ENCODE data around the gene ARHGAP45.

The ARHGAP45 gene

DNA sequence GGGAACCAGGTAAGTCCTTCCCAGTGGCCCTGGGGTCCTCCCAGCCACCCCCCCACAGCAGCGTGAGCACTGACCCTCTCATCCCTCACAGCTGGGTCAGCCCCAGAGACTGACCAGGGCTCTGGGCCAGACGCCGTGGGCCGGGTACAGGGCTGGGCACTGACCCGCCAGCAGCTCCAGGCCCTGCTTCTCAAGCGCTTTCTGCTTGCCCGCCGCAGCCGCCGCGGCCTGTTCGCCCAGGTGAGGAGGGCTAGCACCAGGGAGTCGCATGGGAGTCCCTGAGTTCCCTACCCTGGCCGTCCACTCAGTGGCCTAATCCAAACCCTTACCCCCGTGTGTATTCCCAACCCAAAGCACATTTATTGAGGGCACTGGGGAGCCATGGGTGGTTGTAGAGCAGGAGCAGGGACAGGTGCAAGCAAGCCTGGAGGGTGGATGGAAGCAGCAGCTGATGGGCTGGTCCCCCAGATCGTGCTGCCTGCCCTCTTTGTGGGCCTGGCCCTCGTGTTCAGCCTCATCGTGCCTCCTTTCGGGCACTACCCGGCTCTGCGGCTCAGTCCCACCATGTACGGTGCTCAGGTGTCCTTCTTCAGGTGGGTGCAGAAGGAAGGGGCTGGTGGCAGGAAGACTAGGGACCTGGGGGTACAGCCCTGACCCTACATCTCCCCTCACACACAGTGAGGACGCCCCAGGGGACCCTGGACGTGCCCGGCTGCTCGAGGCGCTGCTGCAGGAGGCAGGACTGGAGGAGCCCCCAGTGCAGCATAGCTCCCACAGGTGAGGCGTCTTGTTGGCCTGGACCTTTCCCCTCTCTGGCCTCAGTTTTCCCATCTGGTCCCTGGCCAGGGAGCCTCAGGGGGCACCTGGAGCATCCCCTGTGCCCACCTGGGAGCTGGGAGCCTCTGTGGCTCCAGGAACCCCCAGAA, 12.6 kb upstream of the ARHGAP45 start:
- no peak for DNase-seq

DNA sequence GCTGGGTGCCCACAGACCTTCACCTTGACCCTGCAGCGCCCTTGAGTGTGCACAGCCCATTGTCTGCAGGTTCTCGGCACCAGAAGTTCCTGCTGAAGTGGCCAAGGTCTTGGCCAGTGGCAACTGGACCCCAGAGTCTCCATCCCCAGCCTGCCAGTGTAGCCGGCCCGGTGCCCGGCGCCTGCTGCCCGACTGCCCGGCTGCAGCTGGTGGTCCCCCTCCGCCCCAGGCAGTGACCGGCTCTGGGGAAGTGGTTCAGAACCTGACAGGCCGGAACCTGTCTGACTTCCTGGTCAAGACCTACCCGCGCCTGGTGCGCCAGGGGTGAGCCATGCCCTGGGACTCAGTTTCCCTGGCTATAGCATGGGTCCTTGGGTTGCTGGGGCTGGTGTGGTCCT, 11.9 kb upstream of the ARHGAP45 start:
- DNase-seq, result no peak

DNA sequence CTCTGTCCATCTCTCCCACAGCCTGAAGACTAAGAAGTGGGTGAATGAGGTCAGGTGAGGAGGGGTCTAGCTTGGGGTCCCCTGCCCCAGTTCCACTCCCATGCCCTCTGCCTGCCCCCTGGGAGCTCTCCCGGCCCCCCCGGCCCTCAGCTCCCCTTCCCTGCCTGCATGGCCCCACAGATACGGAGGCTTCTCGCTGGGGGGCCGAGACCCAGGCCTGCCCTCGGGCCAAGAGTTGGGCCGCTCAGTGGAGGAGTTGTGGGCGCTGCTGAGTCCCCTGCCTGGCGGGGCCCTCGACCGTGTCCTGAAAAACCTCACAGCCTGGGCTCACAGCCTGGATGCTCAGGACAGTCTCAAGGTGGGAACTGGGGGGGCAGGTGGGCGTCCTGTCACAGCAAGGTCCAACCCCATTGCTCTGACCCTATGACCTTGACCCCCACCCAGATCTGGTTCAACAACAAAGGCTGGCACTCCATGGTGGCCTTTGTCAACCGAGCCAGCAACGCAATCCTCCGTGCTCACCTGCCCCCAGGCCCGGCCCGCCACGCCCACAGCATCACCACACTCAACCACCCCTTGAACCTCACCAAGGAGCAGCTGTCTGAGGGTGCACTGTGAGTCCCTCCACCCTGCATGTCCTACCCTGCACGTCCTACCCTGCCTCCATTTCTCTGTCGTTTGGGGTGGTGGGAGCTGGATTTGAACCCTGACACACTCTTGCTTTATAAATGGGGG, 10.9 kb upstream of the ARHGAP45 start:
- DNase-seq, result no peak

DNA sequence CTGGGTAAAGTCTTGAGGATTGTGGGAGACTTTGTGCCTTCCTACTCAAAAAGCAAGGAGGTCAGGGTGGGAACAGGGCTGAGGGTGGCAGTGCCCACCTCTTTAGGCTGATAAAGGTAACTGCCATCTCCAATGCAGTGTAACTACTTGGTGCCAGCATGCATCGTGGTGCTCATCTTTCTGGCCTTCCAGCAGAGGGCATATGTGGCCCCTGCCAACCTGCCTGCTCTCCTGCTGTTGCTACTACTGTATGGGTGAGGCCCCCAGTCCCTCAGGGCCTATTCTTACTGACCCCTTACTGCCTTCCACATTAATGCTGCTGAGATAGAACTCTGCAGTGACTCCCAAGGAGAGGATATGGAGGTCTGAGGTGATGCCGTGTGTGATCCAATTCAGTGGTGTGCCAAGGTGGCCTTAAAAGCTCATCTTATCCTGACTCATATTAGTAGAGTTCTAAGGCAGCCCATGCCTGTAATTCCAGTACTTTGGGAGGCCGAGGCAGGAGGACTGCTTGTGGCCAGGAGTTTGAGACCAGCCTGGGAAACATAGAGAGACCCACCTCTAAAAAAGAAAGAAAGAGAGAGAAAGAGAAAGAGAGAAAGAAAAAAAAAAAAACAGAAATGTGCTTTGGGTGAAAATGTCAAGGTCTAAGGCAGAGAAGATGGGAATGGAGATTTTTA, 9.7 kb upstream of the ARHGAP45 start:
- DNase-seq, result peak; percentile 83

DNA sequence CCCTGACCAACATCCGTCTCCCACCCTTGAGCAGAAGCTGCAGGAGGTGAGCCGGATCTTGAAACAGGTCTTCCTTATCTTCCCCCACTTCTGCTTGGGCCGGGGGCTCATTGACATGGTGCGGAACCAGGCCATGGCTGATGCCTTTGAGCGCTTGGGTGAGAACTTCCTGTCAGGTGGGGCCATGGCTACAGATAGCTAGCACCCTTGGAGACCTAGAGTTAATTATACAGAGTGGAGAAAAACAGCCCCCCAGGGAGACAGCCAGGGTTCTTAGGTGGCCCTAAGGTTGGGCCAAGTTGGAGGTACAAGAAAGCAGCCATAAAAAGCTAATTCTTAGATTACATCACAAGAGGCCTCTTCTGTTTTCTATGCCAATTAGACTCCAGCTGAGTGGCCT, 8.9 kb upstream of the ARHGAP45 start:
- no peak for DNase-seq

DNA sequence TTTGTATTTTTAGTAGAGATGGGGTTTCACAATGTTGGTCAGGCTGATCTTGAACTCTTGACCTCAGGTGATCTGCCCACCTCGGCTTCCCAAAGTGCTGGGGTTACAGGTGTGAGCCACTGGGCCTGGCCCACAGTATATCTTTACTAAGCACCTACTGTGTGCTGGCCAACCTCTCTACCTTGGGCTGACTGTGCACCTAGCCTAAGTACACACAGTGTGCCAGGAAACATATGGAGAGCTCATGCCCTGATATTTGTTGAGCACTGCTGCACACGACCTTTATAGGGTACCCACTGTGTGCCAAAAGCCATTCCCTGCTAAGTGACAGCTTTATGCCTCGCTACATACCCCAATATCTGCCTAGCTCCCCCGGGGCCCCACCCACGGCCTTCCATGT, 6.3 kb upstream of the ARHGAP45 start:
- DNase-seq, result no peak

DNA sequence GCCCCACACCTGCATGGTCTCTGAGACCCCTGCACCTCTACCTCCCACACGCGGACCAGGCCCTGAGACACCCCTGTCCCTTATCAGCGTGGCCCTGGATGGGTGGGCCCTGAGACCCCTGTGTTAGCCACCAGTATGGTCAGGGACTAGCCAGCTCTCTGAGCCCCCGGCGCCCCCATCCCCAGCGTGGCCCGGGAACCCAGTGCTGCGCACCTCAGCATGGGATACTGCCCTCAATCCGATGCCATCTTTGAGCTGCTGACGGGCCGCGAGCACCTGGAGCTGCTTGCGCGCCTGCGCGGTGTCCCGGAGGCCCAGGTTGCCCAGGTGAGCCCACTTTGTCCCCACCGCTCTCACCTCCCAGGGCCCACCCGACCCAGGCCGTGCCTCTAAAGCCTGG, 5.0 kb upstream of the ARHGAP45 start:
- no peak for DNase-seq

DNA sequence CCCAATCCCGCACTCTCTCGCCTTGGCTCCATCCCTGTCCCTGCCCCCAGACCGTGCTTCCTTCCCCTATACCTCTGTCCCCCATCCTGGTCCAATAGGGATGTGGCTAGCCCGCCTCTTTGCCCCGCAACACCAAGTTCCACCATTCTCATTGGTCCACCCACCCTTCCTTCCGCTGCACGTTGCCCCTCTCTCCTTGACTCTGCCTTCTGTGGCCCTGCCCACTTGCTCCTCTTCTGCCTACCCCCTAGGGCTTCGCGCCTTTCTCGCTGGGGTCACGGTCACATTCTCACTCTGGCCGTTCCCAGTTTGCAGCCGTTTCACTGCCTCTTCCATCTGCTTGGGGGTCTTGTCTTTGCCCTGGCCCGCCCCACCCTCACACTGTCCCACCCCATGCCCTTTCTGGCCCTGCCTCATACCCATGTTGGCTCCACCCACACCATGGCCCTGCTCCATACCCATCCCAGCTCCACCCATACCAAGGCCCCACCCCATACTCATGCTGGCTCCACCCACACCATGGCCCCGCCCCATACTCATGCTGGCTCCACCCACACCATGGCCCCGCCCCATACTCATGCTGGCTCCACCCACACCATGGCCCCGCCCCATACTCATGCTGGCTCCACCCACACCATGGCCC, 4.5 kb upstream of the ARHGAP45 start:
- DNase-seq, result no peak

DNA sequence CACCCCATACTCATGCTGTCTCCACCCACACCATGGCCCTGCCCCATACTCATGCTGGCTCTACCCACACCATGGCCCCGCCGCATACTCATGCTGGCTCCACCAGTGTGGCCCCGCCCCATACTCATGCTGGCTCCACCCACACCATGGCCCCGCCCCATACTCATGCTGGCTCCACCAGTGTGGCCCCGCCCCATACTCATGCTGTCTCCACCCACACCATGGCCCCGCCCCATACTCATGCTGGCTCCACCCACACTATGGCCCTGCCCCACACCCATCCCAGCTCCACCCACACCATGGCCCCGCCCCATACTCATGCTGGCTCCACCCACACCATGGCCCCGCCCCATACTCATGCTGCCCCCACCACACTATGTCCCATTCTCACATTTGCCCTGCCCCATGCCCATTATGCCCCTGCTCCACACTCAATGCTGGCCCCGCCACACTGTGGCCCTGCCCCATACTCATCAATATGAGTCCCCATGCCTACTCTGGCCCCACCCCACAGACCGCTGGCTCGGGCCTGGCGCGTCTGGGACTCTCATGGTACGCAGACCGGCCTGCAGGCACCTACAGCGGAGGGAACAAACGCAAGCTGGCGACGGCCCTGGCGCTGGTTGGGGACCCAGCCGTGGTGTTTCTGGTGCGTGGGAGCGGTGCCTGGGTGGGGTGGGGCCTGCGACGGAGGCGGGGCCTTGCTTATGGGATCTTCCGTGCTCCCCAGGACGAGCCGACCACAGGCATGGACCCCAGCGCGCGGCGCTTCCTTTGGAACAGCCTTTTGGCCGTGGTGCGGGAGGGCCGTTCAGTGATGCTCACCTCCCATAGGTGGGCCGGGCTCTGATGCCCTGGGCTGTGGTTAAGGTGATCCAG, 3.7 kb upstream of the ARHGAP45 start:
- peak; percentile 86 for DNase-seq

DNA sequence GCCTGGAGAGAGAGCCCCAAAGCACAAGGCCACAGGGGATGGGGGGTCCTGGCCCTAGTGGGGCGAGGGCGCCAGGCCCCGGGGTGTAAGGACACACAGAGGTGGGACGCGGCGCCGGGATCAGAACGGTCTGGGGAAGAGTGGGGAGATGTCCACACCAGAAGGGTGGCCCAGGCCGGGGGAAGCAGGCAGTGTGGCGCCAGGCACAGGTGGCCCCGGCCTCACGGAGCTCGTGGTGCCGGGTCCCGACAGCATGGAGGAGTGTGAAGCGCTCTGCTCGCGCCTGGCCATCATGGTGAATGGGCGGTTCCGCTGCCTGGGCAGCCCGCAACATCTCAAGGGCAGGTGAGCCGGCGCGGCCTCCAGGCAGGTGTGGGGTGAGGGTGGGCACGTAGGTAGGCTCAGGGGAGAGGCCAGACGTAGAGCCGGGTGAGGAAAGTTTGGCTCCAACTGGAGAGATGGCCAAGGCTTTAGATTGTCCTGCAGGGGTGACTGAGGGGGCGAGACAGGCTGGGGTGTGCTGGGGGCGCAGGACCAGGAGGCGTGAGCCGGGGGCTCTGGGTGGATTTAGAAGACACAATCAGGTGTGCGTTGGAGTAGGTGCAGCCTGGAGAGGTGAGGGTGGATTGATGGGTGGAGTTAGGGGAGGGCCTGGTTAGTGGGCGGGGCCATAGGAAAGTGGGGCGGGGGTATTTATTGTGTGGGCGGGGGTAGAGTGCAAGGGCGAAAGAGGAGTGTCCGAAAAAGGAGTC, 2.9 kb upstream of the ARHGAP45 start:
- DNase-seq, result no peak

DNA sequence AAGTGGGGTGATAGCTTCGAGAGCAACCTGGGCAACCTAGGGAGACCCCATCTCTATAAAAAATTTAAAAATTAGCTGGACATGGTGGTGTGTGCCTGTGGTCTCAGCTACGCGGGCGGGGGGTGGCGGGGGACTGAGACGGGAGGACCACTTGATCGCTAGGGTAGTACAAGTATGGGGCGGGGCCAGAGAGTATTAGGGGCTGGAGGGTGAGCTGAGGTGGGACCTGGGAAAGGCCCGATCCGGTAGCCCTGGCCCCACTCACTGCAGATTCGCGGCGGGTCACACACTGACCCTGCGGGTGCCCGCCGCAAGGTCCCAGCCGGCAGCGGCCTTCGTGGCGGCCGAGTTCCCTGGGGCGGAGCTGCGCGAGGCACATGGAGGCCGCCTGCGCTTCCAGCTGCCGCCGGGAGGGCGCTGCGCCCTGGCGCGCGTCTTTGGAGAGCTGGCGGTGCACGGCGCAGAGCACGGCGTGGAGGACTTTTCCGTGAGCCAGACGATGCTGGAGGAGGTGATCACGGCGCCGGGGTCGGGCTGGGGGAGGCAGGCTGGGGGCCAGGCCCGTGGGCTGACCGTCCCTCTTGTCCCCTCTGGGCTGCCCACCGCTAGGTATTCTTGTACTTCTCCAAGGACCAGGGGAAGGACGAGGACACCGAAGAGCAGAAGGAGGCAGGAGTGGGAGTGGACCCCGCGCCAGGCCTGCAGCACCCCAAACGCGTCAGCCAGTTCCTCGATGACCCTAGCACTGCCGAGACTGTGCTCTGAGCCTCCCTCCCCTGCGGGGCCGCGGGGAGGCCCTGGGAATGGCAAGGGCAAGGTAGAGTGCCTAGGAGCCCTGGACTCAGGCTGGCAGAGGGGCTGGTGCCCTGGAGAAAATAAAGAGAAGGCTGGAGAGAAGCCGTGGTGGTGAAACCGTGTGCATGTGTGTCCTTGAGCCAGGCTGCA, 2.0 kb upstream of the ARHGAP45 start:
- DNase-seq, result peak; percentile 90

DNA sequence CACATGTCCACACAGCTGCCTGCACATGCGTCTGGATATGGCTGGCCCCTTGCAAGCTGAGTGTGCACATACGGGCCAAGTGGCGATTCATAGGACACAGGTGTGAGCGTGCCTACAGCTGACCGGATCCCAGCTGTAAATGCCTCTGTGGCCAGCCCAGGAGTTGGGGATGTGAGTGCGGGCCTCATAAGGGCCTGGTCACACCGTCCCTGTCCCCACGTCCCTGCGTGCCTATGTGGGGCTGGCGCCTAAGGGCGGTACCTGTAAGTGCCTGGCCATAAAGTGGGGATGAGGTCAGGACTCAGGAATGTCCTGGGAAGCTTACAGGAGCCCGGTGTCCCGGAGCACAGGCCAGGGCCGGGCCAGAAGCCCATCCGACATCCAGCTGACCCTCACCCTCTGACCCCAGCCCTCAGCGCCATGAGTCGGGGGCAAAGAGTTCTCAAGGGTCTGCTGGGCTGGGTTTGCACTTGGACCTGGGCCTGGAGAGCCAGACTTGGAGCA, 1.3 kb upstream of the ARHGAP45 start:
- DNase-seq, result no peak

DNA sequence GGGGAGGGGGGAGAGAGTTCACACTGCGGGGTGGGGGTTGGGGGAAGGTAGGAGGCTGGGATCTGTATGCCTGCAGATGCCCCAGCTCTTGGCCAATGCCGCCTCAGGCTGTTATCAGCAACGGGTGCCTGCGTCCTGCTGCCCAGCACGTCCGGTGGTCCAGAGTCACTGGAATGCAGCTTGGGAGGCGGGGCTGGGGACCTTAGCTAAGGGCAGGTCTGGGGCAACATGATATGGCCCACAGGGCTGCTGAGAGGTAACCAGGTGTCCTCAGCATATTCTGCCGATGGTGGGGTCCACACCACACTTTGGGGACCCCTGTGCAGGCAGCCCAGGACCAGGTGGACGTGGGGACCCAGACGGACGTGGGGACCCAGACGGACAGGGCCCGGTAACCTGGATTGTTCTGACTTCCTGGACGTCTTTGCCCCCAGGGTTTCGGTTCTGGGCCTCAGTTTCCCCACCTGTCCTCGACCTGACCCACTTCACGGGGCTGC, 668 bp upstream of the ARHGAP45 start:
- no peak for DNase-seq

DNA sequence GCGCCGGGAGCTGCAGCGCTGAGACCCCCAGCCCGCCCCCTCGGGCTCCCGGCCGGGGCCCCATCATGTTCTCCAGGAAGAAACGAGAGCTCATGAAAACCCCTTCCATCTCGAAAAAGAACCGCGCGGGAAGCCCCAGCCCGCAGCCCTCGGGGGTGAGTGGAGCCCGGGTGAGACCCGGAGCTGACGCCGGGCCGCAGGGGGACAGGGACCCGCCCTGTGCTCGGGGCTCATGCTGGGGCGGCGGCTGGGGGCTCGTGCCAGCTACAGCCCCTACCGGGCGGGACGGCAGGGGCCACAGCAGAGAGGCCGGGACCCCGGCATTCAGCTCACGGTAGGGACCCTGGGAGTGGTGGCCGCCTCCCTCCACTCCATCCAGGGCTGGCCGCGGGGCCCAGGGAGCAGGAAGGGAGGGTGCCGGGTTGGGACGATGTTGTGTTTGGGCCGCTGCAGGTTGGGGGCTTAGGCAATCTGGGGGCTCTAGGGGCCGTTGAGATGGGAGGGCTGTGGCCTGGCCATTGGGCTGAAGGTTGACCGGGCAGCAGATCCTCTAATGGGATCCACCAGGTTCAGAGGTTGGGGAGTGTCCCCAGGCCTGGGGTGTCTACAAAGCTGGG, 482 bp downstream of the ARHGAP45 start:
- peak; percentile 89 for DNase-seq

DNA sequence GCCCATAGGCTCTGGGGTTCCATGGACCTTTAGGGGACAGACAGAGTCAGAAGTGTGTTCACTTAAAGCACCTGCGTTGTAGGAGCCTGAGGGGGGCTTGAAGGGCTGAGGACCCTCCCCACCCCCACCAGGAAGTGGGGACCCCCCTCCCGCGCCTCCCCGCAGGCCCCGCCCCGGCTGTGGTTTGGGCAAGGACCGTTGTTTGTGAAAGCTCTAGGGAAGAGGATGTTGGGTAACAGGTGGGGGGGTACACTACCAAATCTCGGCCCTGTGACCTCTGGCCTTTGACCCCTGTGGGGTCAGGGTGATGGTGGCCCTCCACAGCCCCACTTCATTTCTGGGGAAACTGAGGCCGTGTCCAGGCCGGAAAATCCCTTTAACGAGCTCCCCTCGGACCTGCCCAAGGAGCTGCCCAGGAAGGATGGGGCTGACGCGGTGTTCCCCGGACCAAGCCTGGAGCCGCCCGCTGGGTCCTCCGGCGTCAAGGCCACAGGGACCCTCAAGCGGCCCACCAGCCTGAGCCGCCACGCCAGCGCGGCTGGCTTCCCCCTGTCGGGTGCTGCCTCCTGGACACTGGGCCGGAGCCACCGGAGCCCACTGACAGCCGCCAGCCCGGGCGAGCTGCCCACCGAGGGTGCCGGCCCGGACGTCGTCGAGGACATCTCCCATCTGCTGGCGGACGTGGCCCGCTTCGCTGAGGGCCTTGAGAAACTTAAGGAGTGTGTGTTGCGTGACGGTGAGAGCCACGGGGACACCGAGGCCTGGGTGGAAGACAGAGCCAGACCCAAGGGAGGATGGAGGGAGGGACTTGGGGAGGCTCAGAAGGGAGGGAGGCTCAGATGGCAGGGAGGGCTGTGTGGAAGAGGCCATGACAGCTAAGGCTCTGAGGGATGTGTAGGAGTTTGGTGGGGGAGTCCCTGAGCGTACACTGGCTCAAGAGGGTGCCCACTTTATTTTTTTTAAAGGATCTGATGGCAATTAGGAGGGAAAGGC, 1.3 kb downstream of the ARHGAP45 start:
- DNase-seq, result peak; percentile 87

DNA sequence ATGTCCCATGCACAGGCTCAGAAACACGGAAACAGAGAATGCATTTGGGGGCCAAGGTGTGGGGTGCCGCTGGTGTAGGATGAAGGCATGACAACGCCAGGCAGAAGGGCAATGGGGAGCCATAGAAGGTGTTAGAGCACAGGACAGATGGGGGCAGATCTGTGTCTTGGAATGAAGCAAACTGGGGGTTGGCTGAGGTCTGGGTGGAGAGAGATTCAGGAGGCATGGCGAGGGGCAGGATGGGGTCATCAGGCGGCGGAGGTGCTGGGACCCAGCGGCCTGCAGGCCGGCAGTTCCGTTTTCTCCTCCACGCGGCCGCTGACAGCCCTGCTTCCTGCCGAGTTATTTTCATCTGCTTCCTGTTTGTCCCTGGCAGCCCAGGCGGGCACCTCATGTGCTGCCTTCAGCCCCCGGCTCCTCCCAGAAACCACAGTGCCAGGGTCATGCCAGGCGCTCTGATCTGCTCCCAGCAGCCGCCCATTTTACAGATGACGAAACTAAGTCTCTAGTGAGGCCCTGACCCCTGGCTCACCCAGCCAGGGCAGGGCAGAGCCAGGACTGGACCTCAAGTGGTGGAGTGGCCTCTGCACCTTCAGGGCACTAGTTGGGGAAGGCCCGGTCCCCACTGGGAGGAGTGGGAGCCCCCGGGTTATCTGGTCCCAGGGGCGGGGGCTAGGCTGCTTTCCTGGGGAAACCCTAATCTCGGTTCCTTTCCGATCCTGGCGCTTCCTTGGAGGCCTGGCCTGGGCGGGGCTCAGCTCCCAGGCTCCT, 2.2 kb downstream of the ARHGAP45 start:
- peak; percentile 89 for DNase-seq

DNA sequence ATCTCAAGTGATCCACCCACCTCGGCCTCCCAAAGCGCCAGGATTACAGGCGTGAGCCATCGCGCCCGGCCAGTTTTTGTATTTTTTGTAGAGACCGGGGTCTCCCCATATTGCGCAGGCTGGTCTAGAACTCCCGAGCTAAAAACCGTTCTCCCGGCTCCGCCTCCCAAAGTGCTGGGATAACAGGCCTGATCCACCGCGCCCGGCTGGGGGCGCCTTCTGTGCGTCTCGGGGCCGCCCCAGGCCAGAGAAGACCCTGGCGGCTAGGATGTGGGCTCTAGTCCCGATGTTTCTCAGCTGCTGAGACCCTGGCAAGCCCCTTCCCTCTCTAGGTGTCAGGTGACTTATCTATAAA, 3.6 kb downstream of the ARHGAP45 start:
- no peak for DNase-seq
